Ishikawa (cell line): ENCODE data around the gene PHRF1.

Source experiments
- CEBPB ChIP-seq: IDR thresholded peaks from 2 replicates; pipeline ENCODE4 v1.6.1; 2012
- CREB1 ChIP-seq: IDR thresholded peaks from 2 replicates; pipeline ENCODE4 v1.6.1; 2012; ENCODE audit warnings: low read depth
- EGR1 ChIP-seq: IDR thresholded peaks from 2 replicates; pipeline ENCODE4 v1.6.1; 2012
- EP300 ChIP-seq: IDR thresholded peaks from 2 replicates; pipeline ENCODE4 v1.6.1; 2012; ENCODE audit warnings: borderline replicate concordance
- FOXM1 ChIP-seq: IDR thresholded peaks from 2 replicates; pipeline ENCODE4 v1.6.1; 2012; ENCODE audit warnings: low read depth, borderline replicate concordance
- MAX ChIP-seq: IDR thresholded peaks from 2 replicates; pipeline ENCODE4 v1.6.1; 2012
- NFIC ChIP-seq: IDR thresholded peaks from 2 replicates; pipeline ENCODE4 v1.6.1; 2012
- RAD21 ChIP-seq: IDR thresholded peaks from 2 replicates; pipeline ENCODE4 v1.6.1; 2012; ENCODE audit warnings: low read depth
- REST ChIP-seq: IDR thresholded peaks from 2 replicates; pipeline ENCODE4 v1.6.1; 2012; ENCODE audit warnings: low read depth, mild to moderate bottlenecking
- TAF1 ChIP-seq: IDR thresholded peaks from 2 replicates; pipeline ENCODE4 v1.6.1; 2012; ENCODE audit warnings: low read depth, mild to moderate bottlenecking
- TCF12 ChIP-seq: IDR thresholded peaks from 2 replicates; pipeline ENCODE4 v1.6.1; 2012; ENCODE audit warnings: low read depth
- TEAD4 ChIP-seq: IDR thresholded peaks from 2 replicates; pipeline ENCODE4 v1.6.1; 2012
- USF1 ChIP-seq: IDR thresholded peaks from 2 replicates; pipeline ENCODE4 v1.6.1; 2012
- YY1 ChIP-seq: IDR thresholded peaks from 2 replicates; pipeline ENCODE4 v1.6.1; 2012; ENCODE audit warnings: low read depth
- ZBTB7A ChIP-seq: IDR thresholded peaks from 2 replicates; pipeline ENCODE4 v1.6.1; 2012; ENCODE audit warnings: low read depth

PHRF1 gene

GRCh38 chr11:592918-593317 lies 16.6 kb downstream of the PHRF1 start:
- TF ChIP-seq EGR1, result no peak
- no peak for TF ChIP-seq FOXM1
- no peak for TF ChIP-seq EP300
- TF ChIP-seq TEAD4, result no peak
- no peak for TF ChIP-seq ZBTB7A
- TF ChIP-seq TAF1, result no peak
- TF ChIP-seq CEBPB, result no peak

GRCh38 chr11:593347-593746 lies 17.1 kb downstream of the PHRF1 start:
- TF ChIP-seq CEBPB (no peak), TCF12 (no peak), RAD21 (no peak), TAF1 (no peak), CREB1 (no peak), USF1 (no peak), FOXM1 (no peak), EP300 (no peak), EGR1 (no peak), TEAD4 (no peak), YY1 (no peak), NFIC (no peak), MAX (no peak), ZBTB7A (no peak), REST (no peak)

- no peak for TF ChIP-seq CREB1
- TF ChIP-seq RAD21, result no peak
- no peak for TF ChIP-seq ZBTB7A
- no peak for TF ChIP-seq FOXM1
- TF ChIP-seq TCF12, result no peak
- no peak for TF ChIP-seq MAX
- TF ChIP-seq TEAD4, result no peak
- no peak for TF ChIP-seq YY1
- no peak for TF ChIP-seq NFIC
- TF ChIP-seq TAF1, result no peak
- no peak for TF ChIP-seq EGR1
- no peak for TF ChIP-seq USF1
- no peak for TF ChIP-seq CEBPB
Measured at GRCh38 chr11:595400-595799, 19.1 kb downstream of the PHRF1 start.

- TF ChIP-seq TCF12, result no peak
- no peak for TF ChIP-seq USF1
- no peak for TF ChIP-seq CREB1
- TF ChIP-seq NFIC, result no peak
- no peak for TF ChIP-seq ZBTB7A
- TF ChIP-seq EGR1, result no peak
- no peak for TF ChIP-seq REST
- no peak for TF ChIP-seq TAF1
- no peak for TF ChIP-seq MAX
Measured at GRCh38 chr11:596374-596773, 20.1 kb downstream of the PHRF1 start.

- TF ChIP-seq ZBTB7A (no peak), FOXM1 (no peak), REST (no peak), YY1 (no peak), RAD21 (no peak), EP300 (no peak), TAF1 (no peak), CEBPB (no peak), TEAD4 (no peak)
Measured at GRCh38 chr11:597166-597725, 21.0 kb downstream of the PHRF1 start.
